ENCODE measurements around the gene TMEM238.
"Not testable (repeated sequence)": the region's sequence is repeated elsewhere in the genome, so short reads cannot be mapped to it uniquely, and the experiment has no call there.

Gene TMEM238

DNA sequence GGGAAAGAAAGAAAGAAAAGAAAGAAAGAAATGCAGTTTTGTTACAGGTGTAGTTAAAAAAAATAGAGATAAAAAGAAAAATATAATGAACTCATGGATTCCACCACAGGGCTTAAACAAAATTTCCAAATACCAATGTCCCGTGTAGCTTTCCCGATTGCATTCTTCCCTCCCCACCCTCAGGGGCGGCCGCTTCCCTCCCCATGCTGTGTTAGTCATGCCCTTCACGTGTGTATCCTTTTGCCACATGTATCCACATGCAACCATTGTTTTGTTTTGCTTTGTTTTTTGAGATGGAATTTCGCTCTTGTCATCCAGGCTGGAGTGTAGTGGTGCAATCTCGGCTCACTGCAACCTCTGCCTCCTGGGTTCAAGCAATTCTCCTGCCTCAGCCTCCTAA lies 48.0 kb downstream of the TMEM238 start:
- DNase-seq, result no peak

- no peak for DNase-seq
Observed at GRCh38 chr19:55333870-55334269, 50.2 kb downstream of the TMEM238 start.

DNA sequence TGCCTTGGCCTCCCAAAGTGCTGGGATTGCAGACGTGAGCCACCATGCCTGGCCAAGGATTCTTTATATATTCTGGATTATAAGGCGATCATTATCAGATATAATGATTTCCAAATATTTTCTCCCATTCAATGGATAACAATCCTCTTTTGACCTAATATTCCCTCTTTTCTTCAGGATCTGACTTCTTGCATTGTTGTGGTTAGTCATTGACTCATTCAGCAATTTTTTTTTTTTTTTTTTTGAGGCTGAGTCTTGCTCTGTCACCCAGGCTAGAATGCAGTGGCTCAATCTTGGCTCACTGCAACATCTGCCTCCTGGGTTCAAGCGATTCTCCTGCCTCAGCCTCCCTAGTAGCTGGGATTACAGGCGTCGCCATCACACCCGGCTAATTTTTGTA lies 54.3 kb downstream of the TMEM238 start:
- not testable (repeated sequence) for DNase-seq
